Activated T-helper 1 cell treated with anti-CD3 and anti-CD28 coated beads, Interleukin-12 subunit alpha, Interleukin-12 subunit beta, Interleukin-2, Interleukin-4 antibody, amounts not matched to agents 30 ng/mL and 10 ng/mL and 1 ng/mL, durations not matched to agents 14 hours and 24 hours and 36 hours (primary cell): Measurements from ENCODE around the gene CARS1. TPM values are rescaled to one million over a fixed set of nuclear protein-coding genes. Genes with fewer than 3 reads are reported as not detected.
A peak's percentile ranks its signal among the peaks of the same experiment; 100 is the strongest.

Experiments used
- DNase-seq: peaks from one replicate; pipeline ENCODE4 v3.0.0; 2021; ENCODE audit warnings: low spot score
- H3K27ac Mint-ChIP-seq: one replicate; pipeline ENCODE4 v1.8.0; 2021; ENCODE audit warnings: mild to moderate bottlenecking, mixed read lengths
- H3K27me3 Mint-ChIP-seq: one replicate; pipeline ENCODE4 v1.8.0; 2022; ENCODE audit warnings: mild to moderate bottlenecking, moderate library complexity, mixed read lengths; ENCODE audit not compliant: insufficient read depth
- H3K36me3 Mint-ChIP-seq: one replicate; pipeline ENCODE4 v1.8.0; 2021; ENCODE audit warnings: low read depth, mixed read lengths
- H3K4me1 Mint-ChIP-seq: one replicate; pipeline ENCODE4 v1.8.0; 2021; ENCODE audit warnings: low read depth, mixed read lengths
- H3K4me3 Mint-ChIP-seq: one replicate; pipeline ENCODE4 v1.8.0; 2021; ENCODE audit warnings: mild to moderate bottlenecking, moderate library complexity, mixed read lengths
- H3K9me3 Mint-ChIP-seq: one replicate; pipeline ENCODE4 v1.8.0; 2021; ENCODE audit warnings: mixed read lengths
- intact Hi-C: fragments of 100-400 bp; cut with micrococcal nuclease; formaldehyde crosslinking; loops from one replicate; pipeline ENCODE4 v1.15.1; 2024
- total RNA-seq: library from RNA; stranded (reverse); gene quantifications from 2 replicates; pipeline ENCODE4 v1.2.3, GENCODE V29; 2022

The CARS1 gene
- total RNA-seq, 1 donor from 2014 or later = 63.6 TPM

DNA sequence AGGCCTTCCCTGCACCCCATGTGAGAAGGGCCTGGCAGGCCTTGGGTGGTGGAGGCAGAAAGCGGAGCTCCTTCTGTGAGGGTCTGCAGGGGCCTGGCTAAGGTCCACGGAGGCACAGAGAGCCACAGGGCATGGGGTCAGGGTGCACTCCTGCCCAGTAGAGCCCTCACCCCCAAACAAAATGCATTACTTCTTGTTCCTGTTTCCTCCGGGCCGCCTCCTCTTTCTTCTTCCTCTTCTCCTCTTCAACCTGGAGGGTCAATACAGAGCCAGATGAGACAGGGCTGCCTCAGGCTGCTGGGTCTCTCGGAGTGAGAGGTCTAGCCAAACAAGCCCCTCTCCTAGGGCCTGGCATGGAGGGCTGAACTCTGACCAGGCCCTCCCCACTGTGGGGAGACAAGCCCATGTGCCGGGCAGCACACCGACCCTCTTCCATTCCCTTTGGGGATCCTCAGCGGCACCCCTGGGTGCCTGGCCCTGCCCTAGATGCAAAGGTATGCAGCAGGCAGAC lies 54.8 kb downstream of the CARS1 start:
- peaks cover 43% of the 10 kb centered on the region for H3K36me3 Mint-ChIP-seq
- no peak overlapping the region for H3K4me3 Mint-ChIP-seq
- H3K4me1 Mint-ChIP-seq = no peaks in the 10 kb centered on the region
- intact Hi-C loops = no loop called here
- DNase-seq = no peak
- H3K27ac Mint-ChIP-seq = no peak overlapping the region
- no peaks in the 10 kb centered on the region for H3K9me3 Mint-ChIP-seq
- no peaks in the 10 kb centered on the region for H3K27me3 Mint-ChIP-seq

- Mint-ChIP-seq H3K36me3 (peaks cover 43% of the 10 kb centered on the region), H3K4me3 (no peak overlapping the region), H3K27me3 (no peaks in the 10 kb centered on the region), H3K27ac (no peak overlapping the region), H3K9me3 (no peaks in the 10 kb centered on the region), H3K4me1 (no peaks in the 10 kb centered on the region)
- DNase-seq = no peak
- intact Hi-C loops = no loop called here
These were observed 55.7 kb downstream of the CARS1 start for GRCh38 chr11:3001496-3001895.

GRCh38 chr11:3000032-3000961 lies 56.9 kb downstream of the CARS1 start:
- peaks cover 37% of the 10 kb centered on the region for H3K36me3 Mint-ChIP-seq
- intact Hi-C loops = no loop called here
- no peaks in the 10 kb centered on the region for H3K9me3 Mint-ChIP-seq
- DNase-seq = no peak
- H3K27ac Mint-ChIP-seq = no peak overlapping the region
- no peaks in the 10 kb centered on the region for H3K27me3 Mint-ChIP-seq
- no peak overlapping the region for H3K4me3 Mint-ChIP-seq
- H3K4me1 Mint-ChIP-seq = no peaks in the 10 kb centered on the region

GRCh38 chr11:2999464-2999998 lies 57.7 kb downstream of the CARS1 start:
- no peak for DNase-seq
- no peaks in the 10 kb centered on the region for H3K27me3 Mint-ChIP-seq
- peaks cover 33% of the 10 kb centered on the region for H3K36me3 Mint-ChIP-seq
- no peaks in the 10 kb centered on the region for H3K4me1 Mint-ChIP-seq
- H3K27ac Mint-ChIP-seq = no peak overlapping the region
- H3K9me3 Mint-ChIP-seq = no peaks in the 10 kb centered on the region
- H3K4me3 Mint-ChIP-seq = no peak overlapping the region
- intact Hi-C loops = loop anchor here (10.0 kb wide), 1 partner anchor 1145 kb away; the partner anchor contains the start of gene LSP1

DNA sequence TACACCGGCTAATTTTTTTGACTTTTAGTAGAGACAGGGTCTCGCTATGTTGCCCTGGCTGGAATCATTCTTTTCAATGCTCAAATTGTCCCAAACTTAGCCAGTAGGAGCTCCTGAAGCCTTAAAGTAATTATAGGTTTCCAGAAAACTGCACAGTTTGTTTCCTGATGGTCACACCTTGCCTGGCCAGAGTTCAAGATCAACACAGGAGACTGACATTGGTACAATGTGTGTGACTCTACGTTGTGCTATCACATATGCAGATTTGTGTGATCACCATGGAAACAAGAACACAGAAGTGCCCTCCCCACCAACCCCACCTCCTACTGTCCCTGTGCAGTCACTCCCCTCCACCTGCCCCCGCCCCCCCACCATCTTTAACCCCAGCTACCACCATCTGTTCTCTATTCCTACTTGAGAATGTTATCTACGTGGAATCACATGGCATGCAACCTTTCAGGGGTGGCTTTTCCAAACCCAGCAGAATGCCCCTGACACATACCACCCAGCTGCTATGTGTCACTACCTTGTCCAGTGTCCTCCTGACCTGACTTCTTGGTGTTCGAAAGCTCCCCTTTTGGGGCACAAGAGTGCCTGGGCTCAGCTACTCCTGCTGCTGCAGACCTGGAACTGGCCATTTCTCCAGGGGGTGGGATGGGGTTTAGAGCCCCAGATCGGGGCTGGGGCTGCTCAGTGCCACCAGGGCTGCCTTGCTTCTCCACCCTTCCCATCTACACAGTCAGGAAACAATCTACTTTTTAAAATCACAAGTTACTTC lies 59.0 kb downstream of the CARS1 start:
- no peak overlapping the region for H3K4me3 Mint-ChIP-seq
- DNase-seq = no peak
- no peaks in the 10 kb centered on the region for H3K9me3 Mint-ChIP-seq
- H3K36me3 Mint-ChIP-seq = peaks cover 26% of the 10 kb centered on the region
- no peaks in the 10 kb centered on the region for H3K27me3 Mint-ChIP-seq
- H3K27ac Mint-ChIP-seq = no peak overlapping the region
- intact Hi-C loops = loop anchor here (10.0 kb wide), 1 partner anchor 1143 kb away; the partner anchor contains the start of gene LSP1
- H3K4me1 Mint-ChIP-seq = no peaks in the 10 kb centered on the region

DNA sequence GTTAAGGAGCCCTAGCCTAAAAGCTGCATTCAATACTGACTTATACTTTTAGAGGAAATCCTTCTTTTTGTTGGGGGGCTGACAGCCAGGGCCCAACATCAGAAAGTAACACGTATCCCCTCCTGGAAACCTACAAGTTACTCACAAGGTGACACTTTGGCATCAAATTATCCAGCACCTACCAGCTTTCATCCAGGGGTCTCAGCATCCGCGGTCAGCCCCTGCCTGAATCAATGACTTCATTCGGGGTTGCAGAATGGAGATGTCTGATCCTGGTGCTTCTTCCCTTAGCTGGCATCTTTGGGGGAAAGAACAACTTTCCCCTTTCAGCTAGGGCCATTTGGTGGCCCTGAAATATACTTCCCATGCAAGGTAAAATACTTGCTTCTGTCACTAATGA lies 59.8 kb downstream of the CARS1 start:
- no peaks in the 10 kb centered on the region for H3K27me3 Mint-ChIP-seq
- no peak overlapping the region for H3K4me3 Mint-ChIP-seq
- intact Hi-C loops = loop anchor here (10.0 kb wide), 1 partner anchor 1143 kb away; the partner anchor contains the start of gene LSP1
- H3K4me1 Mint-ChIP-seq = no peaks in the 10 kb centered on the region
- H3K9me3 Mint-ChIP-seq = no peaks in the 10 kb centered on the region
- peaks cover 19% of the 10 kb centered on the region for H3K36me3 Mint-ChIP-seq
- DNase-seq = no peak
- H3K27ac Mint-ChIP-seq = no peak overlapping the region

- no peak overlapping the region for H3K27ac Mint-ChIP-seq
- intact Hi-C loops = loop anchor here (10.0 kb wide), 1 partner anchor 1142 kb away; the partner anchor contains the start of gene LSP1
These were observed 60.2 kb downstream of the CARS1 start for GRCh38 chr11:2996976-2997375.

GRCh38 chr11:2995893-2996554 lies 61.2 kb downstream of the CARS1 start:
- H3K4me1 Mint-ChIP-seq = no peaks in the 10 kb centered on the region
- peaks cover 10% of the 10 kb centered on the region for H3K36me3 Mint-ChIP-seq
- H3K9me3 Mint-ChIP-seq = no peaks in the 10 kb centered on the region
- no peak overlapping the region for H3K4me3 Mint-ChIP-seq
- DNase-seq = no peak
- intact Hi-C loops = loop anchor here (10.0 kb wide), 1 partner anchor 1141 kb away; the partner anchor contains the start of gene LSP1
- no peaks in the 10 kb centered on the region for H3K27me3 Mint-ChIP-seq
- no peak overlapping the region for H3K27ac Mint-ChIP-seq

More at GRCh38 chr11:2996976-2997375, 60.2 kb downstream of the CARS1 start:
- Mint-ChIP-seq H3K9me3 (no peaks in the 10 kb centered on the region), H3K4me1 (no peaks in the 10 kb centered on the region), H3K27me3 (no peaks in the 10 kb centered on the region), H3K4me3 (no peak overlapping the region), H3K36me3 (peaks cover 18% of the 10 kb centered on the region)
- no peak for DNase-seq

- intact Hi-C loops = loop anchor here (10.0 kb wide), 1 partner anchor 1140 kb away; the partner anchor contains the start of gene LSP1
These were observed 62.1 kb downstream of the CARS1 start for GRCh38 chr11:2995031-2995561.

GRCh38 chr11:2994336-2994730 lies 62.9 kb downstream of the CARS1 start:
- Mint-ChIP-seq H3K36me3 (peaks cover 7% of the 10 kb centered on the region), H3K4me1 (peaks cover 12% of the 10 kb centered on the region), H3K9me3 (no peaks in the 10 kb centered on the region), H3K4me3 (peak overlapping the region; percentile 63), H3K27me3 (no peaks in the 10 kb centered on the region), H3K27ac (no peak overlapping the region)
- intact Hi-C loops = loop anchor here (5.0 to 10.0 kb wide), 2 partner anchors 803 to 1140 kb away; partner anchors contain the start of genes LSP1 and NUP98
- DNase-seq = no peak

More at GRCh38 chr11:2995031-2995561, 62.1 kb downstream of the CARS1 start:
- H3K27me3 Mint-ChIP-seq = no peaks in the 10 kb centered on the region
- no peaks in the 10 kb centered on the region for H3K9me3 Mint-ChIP-seq
- DNase-seq = no peak
- peaks cover 5% of the 10 kb centered on the region for H3K36me3 Mint-ChIP-seq
- peaks cover 4% of the 10 kb centered on the region for H3K4me1 Mint-ChIP-seq
- no peak overlapping the region for H3K4me3 Mint-ChIP-seq
- H3K27ac Mint-ChIP-seq = no peak overlapping the region

- Mint-ChIP-seq H3K9me3 (no peaks in the 10 kb centered on the region), H3K27ac (peak overlapping the region; percentile 99), H3K27me3 (no peaks in the 10 kb centered on the region), H3K4me1 (peaks cover 26% of the 10 kb centered on the region), H3K36me3 (peaks cover 13% of the 10 kb centered on the region), H3K4me3 (peak overlapping the region; percentile 96)
- intact Hi-C loops = loop anchor here (1.0 to 10.0 kb wide), 7 partner anchors 21 to 1138 kb away; partner anchors contain the start of genes CARS1, LSP1, NUP98 and TSSC4
- DNase-seq = no peak
These were observed 64.3 kb downstream of the CARS1 start for GRCh38 chr11:2992997-2993325.
